Glutamatergic neuron (in vitro differentiated cells): ENCODE measurements around the gene CHID1. TPM values are rescaled to one million over a fixed set of nuclear protein-coding genes. Genes with fewer than 3 reads are reported as not detected.

Source experiments
- DNase-seq: peaks from one replicate; pipeline ENCODE4 v3.0.0; 2022
- H3K27ac Mint-ChIP-seq: one replicate; pipeline ENCODE4 v1.8.0; 2020; ENCODE audit warnings: mild to moderate bottlenecking, mixed read lengths, inconsistent platforms; ENCODE audit not compliant: unreplicated experiment
- H3K27me3 Mint-ChIP-seq: one replicate; pipeline ENCODE4 v1.8.0; 2020; ENCODE audit warnings: mild to moderate bottlenecking, moderate library complexity, mixed read lengths, inconsistent platforms; ENCODE audit not compliant: unreplicated experiment
- H3K36me3 Mint-ChIP-seq: one replicate; pipeline ENCODE4 v1.8.0; 2020; ENCODE audit warnings: mild to moderate bottlenecking, mixed read lengths, inconsistent platforms; ENCODE audit not compliant: unreplicated experiment
- H3K4me1 Mint-ChIP-seq: one replicate; pipeline ENCODE4 v1.8.0; 2020; ENCODE audit warnings: mild to moderate bottlenecking, low read depth, mixed read lengths, inconsistent platforms; ENCODE audit not compliant: unreplicated experiment
- H3K4me3 Mint-ChIP-seq: one replicate; pipeline ENCODE4 v1.8.0; 2020; ENCODE audit warnings: mild to moderate bottlenecking, mixed read lengths, inconsistent platforms; ENCODE audit not compliant: unreplicated experiment
- H3K9me3 Mint-ChIP-seq: one replicate; pipeline ENCODE4 v1.8.0; 2020; ENCODE audit warnings: mild to moderate bottlenecking, moderate library complexity, mixed read lengths, inconsistent platforms; ENCODE audit not compliant: unreplicated experiment
- total RNA-seq: library from RNA; stranded (reverse); fragmentation: NEBNext Ultra II Directional; extraction: Animal tissue kit (Norgen Biotek cat#: 25700); gene quantifications from one replicate; pipeline ENCODE4 v1.2.1, GENCODE V29; 2021; ENCODE audit not compliant: unreplicated experiment
- TF ChIP-seq, protein P1 (sequence below): fragments of 200-600 bp; sonication (generic); IDR thresholded peaks from one replicate; pipeline ENCODE4 v1.5.0; 2021; ENCODE audit not compliant: partially characterized antibody, unreplicated experiment

CHID1 gene
- total RNA-seq, 1 donor from 2014 or later = 56.1 TPM

DNA sequence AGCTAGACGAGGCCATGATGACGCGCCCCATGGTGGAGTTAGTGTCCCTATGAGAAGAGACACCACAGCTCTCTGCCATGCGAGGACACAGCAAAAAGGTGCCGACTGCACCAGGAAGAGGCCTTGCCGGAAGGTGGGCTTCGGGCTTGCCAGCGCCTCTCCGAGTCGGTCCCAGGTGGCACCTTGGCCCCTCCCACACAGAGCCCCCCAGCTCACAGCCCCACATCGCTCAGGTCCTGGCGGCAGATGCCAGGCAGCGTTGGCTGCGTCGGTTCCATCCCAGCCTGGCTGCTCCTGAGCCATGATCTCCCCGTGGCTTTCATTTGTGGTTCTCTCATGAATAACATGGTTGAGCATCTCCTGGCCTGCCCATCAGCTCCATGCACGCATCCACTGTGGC lies 24.0 kb downstream of the CHID1 start:
- Mint-ChIP-seq H3K4me1 (peaks cover 17% of the 10 kb centered on the region), H3K36me3 (peaks cover 14% of the 10 kb centered on the region), H3K27me3 (peaks cover 22% of the 10 kb centered on the region), H3K4me3 (no peak overlapping the region), H3K27ac (no peak overlapping the region), H3K9me3 (peaks cover 14% of the 10 kb centered on the region)
- DNase-seq = no peak
- TF ChIP-seq, protein P1, sequence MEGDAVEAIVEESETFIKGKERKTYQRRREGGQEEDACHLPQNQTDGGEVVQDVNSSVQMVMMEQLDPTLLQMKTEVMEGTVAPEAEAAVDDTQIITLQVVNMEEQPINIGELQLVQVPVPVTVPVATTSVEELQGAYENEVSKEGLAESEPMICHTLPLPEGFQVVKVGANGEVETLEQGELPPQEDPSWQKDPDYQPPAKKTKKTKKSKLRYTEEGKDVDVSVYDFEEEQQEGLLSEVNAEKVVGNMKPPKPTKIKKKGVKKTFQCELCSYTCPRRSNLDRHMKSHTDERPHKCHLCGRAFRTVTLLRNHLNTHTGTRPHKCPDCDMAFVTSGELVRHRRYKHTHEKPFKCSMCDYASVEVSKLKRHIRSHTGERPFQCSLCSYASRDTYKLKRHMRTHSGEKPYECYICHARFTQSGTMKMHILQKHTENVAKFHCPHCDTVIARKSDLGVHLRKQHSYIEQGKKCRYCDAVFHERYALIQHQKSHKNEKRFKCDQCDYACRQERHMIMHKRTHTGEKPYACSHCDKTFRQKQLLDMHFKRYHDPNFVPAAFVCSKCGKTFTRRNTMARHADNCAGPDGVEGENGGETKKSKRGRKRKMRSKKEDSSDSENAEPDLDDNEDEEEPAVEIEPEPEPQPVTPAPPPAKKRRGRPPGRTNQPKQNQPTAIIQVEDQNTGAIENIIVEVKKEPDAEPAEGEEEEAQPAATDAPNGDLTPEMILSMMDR = no peak

DNA sequence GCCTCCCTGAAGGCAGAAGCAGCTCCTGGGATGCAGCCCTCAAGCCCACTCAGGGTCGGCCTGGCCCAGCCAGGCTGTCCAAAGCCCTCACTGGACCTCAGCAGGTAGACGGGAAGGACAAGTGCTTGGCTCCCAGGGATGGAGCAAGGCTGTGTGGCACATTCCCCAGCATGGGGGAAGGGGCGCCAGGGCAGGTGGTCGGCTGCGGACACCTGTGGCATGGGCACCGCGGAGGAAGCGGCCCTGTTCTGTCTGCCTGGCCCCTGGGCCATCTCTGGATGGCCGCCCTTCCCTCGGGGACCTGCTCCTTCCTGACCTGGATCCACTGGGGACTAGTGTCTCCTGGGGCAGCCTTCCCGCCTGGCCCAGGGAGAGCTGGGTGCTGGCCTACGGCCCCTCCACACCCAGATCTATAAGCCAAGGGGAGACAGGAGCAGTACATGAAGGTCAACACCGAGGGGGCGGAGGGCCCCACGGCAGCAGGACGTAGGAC lies 26.0 kb downstream of the CHID1 start:
- Mint-ChIP-seq H3K4me1 (peaks cover 12% of the 10 kb centered on the region), H3K9me3 (peaks cover 11% of the 10 kb centered on the region), H3K27ac (no peak overlapping the region), H3K36me3 (peaks cover 14% of the 10 kb centered on the region), H3K27me3 (peaks cover 19% of the 10 kb centered on the region), H3K4me3 (no peak overlapping the region)
- no peak for DNase-seq
- TF ChIP-seq, protein P1 = no peak

DNA sequence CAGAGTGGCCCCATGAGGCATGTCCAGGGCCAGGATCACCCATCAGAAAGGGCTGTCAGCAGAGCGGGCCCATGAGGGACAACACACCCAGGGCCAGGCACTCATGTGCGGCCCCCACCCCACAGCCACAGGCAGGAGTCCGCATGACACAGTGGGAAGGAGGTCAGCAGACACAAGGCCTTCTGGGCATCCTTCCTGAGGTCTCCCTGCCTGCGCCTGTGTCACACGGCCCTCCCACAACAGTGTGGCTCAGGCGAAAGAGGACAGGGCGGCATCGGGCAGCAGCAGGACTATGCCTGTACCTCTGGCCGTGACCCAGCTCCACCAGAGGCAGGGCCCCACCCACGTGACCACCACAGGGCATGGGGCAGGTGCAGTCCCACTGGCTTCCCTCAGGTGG lies 27.1 kb downstream of the CHID1 start:
- H3K4me3 Mint-ChIP-seq = no peak overlapping the region
- TF ChIP-seq, protein P1 = no peak

DNA sequence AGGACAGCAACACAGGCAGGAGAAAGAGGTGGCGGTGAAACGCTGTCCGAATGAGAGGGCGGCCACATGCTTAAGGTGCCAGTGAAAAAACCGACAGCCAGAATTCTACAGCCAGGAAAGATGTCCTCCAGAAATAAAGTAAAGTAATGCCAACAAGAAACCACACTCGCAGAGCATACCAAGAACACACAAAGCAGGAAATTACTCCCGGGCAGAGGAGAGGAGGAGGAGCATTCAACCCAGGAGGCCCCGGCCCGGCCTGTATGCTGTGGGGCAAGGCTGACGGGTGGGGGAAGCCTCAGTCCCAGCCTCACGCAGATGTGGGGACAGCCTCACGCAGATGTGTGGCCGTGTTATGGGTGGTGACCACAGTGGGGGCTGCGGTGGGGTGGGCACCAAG lies 28.0 kb downstream of the CHID1 start:
- peaks cover 11% of the 10 kb centered on the region for H3K27me3 Mint-ChIP-seq
- no peak for DNase-seq
- H3K27ac Mint-ChIP-seq = no peak overlapping the region
- peaks cover 14% of the 10 kb centered on the region for H3K36me3 Mint-ChIP-seq
- H3K4me3 Mint-ChIP-seq = no peak overlapping the region
- peaks cover 5% of the 10 kb centered on the region for H3K4me1 Mint-ChIP-seq
- peaks cover 15% of the 10 kb centered on the region for H3K9me3 Mint-ChIP-seq
- TF ChIP-seq, protein P1 = no peak

More for the DNA sequence above, 27.1 kb downstream of the CHID1 start:
- peaks cover 16% of the 10 kb centered on the region for H3K27me3 Mint-ChIP-seq
- no peak overlapping the region for H3K27ac Mint-ChIP-seq
- peaks cover 14% of the 10 kb centered on the region for H3K36me3 Mint-ChIP-seq
- peaks cover 7% of the 10 kb centered on the region for H3K4me1 Mint-ChIP-seq
- DNase-seq = no peak
- peaks cover 15% of the 10 kb centered on the region for H3K9me3 Mint-ChIP-seq

DNA sequence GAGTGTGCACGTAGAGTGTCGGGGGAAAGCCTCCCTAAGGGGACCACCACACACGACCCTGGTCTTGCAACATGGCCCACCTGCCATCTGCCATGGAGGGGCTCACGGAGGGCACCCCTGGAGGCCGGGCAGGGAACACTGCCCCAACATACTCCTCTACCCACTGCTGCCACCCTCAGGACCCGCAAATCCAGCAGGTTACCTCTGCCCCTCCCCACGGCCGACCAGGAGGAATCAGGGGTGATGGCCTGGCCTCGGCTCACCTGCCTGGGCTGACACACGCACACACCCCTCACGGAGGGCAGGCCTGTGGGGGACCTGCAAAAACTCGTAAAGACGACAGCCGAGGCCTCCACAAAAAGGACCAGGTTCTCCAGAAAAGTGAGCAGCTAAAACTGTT lies 30.2 kb downstream of the CHID1 start:
- TF ChIP-seq, protein P1 = no peak
- DNase-seq = no peak
- Mint-ChIP-seq H3K36me3 (peaks cover 7% of the 10 kb centered on the region), H3K27me3 (peaks cover 12% of the 10 kb centered on the region), H3K4me3 (no peak overlapping the region), H3K27ac (no peak overlapping the region), H3K9me3 (peaks cover 9% of the 10 kb centered on the region), H3K4me1 (peaks cover 11% of the 10 kb centered on the region)
